GM03348 (cell line): ENCODE results near the gene FMC1.
A peak's percentile ranks its signal among the peaks of the same experiment; 100 is the strongest.
"Not testable (repeated sequence)": the region's sequence is repeated elsewhere in the genome, so short reads cannot be mapped to it uniquely, and the experiment has no call there.

Experiments used
- DNase-seq: peaks from one replicate; pipeline ENCODE4 v3.0.0; 2012; ENCODE audit warnings: low spot score

The FMC1 gene, protein sequence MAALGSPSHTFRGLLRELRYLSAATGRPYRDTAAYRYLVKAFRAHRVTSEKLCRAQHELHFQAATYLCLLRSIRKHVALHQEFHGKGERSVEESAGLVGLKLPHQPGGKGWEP

DNA sequence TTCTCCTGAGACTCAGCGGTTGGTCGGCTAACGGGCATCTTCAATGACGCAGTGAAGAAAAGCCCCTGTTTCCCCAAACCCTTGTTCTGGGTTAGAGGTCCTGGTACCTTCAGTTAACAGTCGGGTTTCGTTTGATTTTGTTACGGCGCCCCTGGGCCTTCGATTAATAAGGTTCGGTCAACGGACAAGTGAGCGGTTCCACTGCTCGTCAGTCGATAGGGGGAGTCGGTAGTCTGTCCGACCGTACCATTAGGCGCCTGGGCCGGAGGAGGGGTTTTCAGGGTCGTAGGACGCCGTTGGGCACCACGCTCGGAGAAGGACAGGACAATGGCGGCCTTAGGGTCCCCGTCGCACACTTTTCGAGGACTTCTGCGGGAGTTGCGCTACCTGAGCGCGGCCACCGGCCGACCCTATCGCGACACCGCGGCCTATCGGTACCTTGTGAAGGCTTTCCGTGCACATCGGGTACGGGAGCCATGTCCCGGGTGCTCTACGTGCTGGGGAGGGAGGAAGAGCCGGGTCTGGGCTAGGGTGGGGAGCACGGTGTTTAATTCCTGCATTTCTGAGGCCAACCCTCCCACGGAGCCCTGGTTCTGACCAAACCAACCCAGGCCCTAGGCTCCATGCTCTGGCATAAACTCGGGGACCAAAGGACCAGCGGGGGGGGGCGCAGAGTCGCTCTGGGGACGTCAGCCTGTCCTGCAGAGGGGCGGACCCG, at the start of gene FMC1:
FMC1 (plus strand) TSS at position 280 of the 718 bp plus-strand sequence; CDS start at position 328, 48 bp downstream.
- peak; percentile 93 for DNase-seq

DNA sequence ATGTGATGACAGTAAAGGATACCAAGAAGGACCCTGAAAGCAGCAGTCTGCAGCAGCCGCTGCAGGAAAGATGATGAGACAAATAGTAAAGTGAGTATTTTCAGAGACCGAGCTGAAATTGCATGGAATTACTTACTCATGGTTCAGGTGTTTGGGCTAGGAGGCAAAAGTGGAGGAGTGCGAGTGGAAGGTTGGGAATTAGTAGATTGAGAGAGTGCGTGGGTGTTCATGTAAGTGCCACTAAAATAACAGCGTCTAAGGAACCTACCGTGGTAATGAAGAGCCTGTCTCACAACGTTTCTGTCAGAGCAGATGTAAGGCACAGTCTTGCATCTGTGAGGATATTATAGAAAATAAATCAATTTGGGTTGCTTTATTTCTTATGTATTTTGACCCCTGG, 48.3 kb upstream of the FMC1 start:
- no peak for DNase-seq

DNA sequence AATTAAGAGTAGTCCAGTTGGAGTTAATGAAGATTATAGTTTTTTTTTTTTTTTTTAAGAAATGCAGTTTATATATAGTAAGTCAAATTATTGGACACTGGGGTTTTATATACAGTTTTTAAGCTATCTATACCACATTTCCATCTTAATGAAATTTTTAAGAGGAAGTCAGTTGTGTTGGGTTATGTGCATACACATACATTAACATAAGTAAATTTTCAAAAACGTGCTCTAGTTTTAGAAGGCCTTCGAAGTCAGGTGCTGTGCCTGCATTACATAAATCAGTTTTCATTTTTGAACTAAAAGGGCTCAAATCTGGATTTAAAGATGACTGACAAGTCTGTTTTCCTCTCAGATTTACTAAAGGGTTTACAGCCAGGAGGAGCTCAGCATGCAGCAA, 47.6 kb upstream of the FMC1 start:
- DNase-seq, result no peak

DNA sequence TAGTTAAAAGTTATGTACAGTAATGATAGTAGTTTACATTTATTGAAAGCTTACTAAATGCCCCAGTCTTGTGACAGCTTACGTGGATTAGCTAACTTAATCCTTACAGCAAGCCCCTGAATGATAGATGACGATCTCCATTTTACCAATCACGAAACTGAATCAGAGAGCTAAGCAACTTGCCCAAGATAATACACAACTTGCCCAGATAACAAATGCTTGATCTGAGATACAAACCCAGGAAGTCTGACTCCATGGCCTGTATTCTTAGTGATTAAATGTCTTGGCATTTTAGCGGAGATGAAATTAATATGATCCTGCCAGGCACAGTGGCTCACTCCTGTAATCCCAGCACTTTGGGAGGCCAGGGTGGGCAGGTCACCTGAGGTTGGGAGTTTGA, 46.9 kb upstream of the FMC1 start:
- no peak for DNase-seq

DNA sequence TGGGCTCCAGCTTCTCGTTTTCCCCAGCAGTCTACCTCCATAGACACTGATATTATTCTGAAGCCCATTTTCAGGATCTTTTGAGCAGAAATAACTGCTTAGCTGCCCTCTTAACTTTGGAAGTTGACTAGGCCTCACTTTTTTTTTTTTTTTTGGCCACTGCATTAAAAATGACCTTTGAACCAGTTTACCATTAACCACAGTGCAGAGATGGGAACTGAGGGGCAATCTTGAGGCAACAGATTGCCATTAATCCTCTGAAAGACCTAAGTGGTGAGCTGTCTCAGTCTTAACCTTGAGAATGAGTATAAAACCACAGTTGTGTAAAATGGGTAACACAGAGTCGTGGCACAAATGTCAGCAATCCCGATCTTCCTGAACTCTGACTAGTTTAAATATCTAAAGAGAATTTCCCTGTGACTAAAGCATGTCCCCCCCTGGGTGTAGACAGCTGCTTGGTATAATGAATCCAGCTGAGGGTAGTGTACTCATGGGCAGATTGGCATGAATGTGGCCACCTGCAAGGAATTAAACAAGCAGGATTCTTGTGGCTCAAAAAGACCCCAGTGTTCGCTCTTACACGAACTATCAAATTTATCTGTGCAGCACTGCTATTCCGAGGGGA, 46.1 kb upstream of the FMC1 start:
- DNase-seq, result no peak

DNA sequence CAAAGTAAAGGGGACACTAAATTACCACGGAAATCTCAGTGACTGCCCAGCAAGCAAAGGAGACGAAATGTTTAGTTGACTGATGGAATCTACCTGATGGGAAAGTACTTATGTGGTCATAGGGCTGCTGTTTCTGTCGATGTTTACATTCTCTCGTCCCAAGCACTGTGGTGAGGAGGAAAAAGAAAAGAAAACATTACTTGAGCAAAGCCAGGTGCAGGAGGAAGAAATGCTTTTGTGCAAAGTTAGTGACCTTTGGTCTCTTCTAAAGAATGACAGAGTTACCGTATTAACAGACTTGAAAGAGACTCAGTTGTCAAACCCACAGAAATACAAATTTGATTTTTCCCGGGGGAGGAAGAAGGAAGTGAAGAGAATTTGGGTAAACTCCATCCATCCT, 43.3 kb upstream of the FMC1 start:
- no peak for DNase-seq

DNA sequence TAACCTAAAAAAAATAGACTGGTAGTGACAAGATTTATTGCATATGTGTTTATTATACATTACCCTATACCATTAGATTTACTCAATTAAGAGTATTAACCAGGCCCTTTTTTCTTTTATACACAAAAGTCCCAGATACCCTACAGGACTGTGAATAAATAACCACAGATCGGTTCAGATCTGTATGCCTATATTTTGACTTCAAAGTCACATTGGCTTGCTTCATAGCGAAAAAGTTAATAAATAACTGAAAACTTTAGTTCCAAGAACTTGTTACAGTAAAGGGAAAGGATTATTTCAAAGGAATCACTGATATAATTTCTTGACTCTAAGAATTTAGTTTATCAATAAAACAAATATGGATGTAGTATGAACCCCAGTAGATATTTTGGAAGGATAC, 41.8 kb upstream of the FMC1 start:
- no peak for DNase-seq

DNA sequence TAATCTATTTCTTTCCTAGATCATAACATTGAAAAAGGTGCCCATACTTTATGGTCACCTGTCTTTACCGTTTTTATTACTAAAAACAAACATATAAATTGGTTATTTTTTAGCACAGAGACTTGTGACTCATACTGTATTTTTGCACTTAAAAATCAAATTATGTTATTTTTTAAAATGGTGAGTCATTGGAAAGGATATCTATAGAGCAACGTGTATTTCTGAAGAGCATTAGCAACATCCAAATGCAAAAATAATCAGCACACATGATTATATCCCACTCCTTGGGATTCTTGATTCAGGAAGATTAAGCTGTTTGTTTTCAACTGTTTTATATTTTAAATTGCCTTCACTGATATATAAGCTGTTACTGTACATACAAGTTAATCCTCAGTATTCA, 40.7 kb upstream of the FMC1 start:
- DNase-seq, result no peak

DNA sequence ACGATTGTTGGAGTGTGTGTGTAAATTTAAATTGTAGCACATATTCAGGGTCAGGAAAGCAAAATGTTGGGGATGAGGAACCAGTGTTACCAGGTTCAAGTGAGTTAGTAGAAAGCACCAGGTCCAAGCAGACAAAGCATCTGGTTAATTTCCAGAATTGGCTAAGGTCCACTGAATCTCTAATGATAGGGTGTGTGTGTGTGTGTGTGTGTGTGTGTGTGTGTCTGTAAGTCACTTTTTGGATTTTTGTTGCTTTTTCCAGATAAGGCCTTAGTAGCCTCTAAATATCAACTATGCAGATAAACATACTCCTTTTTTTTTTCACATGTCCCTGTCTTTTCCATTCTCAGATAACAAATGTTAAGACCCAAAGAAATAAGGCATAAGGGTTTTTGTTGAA, 36.6 kb upstream of the FMC1 start:
- DNase-seq, result no peak

DNA sequence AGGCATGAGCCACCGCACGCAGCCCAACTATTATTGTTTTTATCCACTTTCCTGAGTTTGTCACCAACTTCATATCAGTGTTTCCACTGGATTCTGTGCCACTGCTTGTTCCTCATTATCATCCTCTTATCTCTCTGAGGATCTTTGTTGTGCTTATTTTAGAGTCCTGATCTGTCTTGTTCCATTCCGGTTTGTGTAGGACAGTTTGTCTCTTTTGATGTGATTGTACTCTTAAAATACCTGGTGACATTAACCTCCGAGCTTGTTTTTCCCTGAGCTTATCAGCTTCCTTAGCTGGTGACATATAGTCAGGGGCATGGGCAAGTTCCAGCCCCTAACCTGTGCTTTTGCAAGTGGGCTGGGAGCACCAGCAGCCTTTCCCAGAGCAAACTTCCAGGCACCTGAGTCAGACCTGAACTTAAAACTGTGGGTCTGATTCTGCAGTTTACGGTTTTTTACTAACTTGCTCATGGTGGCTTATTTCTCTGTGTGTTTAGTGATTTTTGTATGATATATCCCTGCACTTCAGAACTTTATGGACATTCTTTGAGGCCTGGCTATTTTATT, 23.1 kb upstream of the FMC1 start:
- DNase-seq, result no peak

DNA sequence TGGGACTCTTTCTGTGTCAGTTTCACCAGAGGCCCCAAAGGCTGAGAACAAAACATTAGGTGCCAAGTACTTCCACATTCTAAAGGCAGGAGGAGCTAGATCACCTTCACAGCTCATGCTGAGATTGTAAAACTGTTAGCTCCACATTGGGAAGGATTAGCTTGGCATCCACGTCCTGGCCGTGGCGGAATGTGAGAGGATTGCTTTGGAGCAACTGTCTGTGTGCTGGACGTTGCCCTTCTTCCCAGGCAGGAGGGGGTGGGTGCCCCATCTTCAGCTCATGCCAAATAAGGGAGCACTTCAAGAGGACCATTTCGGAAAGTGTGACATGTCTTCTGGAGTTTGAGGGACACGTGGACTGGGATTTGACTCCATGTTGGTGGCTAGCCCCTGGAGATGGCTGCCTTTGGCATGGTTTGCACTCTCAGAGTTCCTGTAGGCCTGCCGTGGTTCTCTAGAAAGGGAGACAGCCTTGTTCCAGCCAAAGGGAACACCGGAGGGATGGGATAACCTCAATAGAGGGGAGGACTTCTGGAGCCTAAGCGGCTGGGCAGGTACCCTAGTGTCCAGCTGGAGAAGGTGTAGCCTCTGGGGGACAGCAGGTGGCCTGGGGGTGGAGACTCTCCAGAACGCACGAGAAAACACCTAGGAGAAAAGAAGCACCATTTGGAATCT, 19.9 kb upstream of the FMC1 start:
- DNase-seq, result peak; percentile 25

DNA sequence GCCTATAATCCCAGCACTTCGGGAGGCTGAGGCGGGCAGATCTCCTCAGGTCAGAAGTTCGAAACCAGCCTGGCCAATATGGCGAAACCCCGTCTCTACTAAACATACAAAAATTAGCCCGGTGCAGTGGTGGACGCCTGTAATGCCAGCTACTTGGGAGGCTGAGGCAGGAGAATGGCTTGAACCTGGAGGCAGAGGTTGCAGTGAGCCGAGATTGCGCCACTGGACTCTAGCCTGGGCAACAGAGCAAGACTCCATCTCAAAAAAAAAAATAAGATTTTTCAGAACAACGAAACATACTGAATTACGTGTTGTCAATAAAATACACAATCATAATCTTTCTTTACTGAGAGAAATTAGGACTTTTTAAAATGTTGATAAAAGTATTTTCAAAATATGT, 16.4 kb upstream of the FMC1 start:
- not testable (repeated sequence) for DNase-seq

DNA sequence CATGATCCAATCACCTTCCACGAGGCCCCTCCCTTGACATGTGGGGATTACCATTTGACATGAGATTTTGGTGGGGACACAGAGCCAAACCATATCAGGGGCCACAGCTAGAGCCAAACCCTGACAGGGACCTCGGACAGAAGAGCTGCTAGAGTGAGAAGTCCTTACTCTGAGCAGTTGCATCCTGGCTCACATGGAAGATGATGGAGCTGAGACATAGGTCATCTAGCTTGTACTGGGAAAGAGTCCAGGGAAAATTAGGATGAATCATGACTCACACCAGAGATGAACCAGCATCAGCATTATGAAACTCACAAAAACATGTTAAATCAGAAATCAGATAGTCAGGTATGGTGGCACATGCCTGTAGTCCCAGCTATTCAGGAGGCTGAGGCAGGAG, 12.8 kb upstream of the FMC1 start:
- peak; percentile 73 for DNase-seq

DNA sequence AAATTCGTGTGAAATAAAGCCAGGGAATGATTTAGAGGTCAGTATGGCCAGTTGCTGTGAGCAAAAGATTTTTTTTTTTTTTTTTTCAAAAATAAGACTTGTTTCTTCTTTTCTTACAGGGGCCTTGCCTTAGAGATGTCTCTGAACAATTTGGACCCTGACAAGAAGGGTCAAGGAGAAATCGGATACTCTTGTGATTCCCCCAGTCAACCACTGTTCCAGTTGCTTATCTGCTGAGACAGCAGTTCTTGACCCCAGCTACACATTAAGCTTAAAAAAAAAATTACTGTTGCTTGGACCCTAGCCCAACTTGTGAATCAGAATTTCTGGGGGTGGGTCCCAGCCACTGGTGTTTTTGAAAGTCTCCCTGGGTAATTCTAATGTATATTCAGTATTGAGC, 12.0 kb upstream of the FMC1 start:
- DNase-seq, result no peak

DNA sequence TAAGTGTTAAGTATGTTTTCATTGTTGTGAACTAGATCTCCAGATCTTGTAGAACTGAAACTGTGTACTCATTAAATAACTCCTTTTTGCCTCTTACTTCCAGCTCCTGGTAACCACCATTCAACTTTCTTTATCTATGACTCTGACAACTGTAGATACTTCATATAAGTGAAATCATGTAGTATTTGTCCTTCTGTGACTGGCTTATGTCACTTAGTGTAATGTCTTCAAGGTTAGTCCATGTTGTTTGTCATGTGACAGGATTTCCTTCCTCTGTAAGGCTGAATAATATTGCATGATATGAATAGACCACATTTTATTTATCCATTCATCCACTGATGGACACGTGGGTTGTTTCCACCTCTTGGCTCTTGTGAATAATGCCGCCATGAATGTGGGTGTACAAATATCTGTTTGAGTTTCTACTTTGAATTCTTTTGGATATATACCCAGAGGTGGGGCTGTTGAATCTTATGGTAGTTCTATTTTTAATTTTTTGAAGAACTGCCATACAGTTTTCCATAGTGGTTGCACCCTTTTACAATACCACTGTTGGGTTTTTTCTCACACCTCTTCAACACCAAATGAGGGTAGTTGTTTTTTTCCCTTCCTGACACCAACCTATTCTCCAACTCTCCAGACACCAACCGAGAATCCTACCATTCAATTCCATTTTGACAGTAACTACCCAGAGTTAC, 10.7 kb upstream of the FMC1 start:
- DNase-seq, result no peak

DNA sequence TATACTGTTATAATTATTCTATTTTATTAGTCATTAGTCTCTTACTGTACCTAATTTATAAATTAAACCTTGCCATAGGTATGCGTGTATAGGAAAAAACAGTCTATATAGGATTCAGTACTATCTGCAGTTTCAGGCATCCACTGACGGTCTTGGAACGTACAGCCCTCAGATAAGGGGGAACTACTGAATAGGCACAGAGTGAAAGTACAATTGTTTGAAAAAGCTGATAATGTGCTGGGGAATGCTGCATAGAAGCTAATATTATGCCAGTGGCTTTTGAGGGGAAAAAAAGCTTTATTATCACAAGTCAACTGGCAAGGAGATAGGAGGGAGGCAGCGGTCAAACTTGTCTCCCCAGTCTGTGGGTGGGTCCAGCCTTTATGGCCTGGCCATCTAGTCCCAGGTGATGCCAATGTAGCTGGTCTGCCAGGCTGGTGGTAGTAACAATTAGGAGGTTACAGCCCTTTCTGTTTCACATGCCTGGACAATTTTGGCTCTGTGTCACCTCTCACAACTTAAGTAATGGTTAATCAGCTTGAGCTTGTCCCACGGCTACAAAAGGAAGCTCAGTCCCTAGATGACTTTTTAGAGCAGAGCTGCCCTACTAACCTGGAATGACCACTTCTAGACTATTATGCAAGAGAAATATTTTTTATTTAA, 8.3 kb upstream of the FMC1 start:
- DNase-seq, result no peak

DNA sequence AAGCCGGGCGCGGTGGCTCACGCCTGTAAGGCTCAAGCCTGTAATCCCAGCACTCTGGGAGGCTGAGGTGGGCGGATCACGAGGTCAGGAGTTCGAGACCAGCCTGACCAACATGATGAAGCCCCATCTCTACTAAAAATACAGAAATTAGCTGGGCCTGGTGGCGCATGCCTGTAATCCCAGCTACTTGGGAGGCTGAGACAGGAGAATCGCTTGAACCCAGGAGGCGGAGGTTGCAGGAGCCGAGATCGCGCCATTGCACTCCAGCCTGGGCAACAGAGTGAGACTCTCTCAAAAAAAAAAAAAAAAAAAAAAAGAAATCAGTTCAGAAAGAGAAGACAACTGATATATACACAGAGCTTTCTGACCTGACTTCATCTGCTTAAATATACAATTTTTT, 7.7 kb upstream of the FMC1 start:
- DNase-seq, result not testable (repeated sequence)

DNA sequence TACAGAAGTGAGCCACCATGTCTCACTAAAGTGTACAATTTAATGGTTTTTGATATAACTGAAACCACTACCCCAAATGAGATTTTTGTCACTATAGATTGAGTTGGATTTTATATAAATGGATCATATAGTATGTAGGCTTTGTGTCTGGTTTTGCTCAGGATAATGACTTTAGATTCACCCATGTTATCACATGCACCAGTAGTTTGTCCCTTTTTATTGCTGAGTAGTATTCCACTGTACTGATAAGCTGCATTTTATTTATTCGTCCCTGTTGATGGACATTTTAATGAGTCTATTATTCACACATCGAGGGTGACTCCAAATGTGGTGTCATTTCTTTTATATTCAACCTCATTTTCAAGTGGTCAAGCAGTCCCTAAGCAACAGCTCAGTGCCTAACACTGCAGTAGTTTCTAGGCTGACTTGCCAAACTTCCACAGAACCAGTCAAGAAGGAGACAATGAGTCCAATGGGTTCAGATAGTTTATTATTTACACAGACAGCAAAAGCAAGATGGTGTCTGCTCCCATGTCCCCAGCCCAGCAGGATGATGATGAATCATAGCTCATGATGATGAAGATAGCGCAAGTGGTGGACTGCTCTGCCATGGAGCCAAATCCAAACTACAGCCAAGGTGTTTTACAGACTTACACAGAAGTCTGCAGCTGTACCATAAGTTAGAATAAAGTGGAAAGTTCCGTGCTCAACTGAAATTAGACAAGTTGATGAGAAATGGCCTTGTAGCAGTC, 6.6 kb upstream of the FMC1 start:
- DNase-seq, result no peak

DNA sequence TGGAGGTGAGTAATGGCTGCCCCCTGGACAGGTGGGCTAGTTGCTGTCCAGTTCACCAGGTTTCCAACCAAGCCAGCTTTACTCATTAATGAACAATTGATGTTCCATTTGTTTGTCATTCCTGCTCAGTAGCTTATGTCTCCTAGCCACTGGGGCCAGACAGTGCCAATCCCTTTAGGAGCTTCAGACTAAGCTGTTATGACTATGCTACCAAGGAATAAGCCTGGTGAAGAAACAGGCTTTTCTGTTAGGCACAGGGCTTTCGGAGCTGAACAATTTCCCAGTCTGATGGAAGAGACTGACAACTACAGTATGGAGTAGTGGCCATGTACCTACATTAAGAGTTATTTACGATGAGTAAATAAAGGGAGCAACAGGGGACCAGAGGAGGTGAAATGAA, 2.1 kb upstream of the FMC1 start:
- DNase-seq, result no peak

DNA sequence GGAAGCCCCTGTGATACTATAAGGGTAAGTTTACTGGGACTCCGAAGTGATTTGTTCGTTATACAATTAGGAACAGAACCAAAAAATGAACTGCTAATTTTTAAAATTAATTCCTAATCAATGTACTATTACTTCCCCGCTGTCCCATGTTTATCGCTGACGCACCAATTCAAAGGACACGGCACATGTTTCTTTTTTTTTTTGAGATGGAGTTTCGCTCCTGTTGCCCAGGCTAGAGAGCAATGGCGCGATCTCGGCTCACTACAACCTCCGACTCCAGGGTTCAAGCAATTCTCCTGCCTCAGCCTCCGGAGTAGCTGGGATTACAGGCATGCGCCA, 1.5 kb upstream of the FMC1 start:
- no peak for DNase-seq
